HG03066 (cell line): Measurements from ENCODE around the gene ART1.
"Not testable (repeated sequence)": the region's sequence is repeated elsewhere in the genome, so short reads cannot be mapped to it uniquely, and the experiment has no call there.

ENCODE experiments used
- ATAC-seq: cut with Tn5 transposase; IDR thresholded peaks from one replicate; pipeline ENCODE4 v1.9.1; 2021; ENCODE audit warnings: low read depth; ENCODE audit not compliant: unreplicated experiment

ART1 gene, protein sequence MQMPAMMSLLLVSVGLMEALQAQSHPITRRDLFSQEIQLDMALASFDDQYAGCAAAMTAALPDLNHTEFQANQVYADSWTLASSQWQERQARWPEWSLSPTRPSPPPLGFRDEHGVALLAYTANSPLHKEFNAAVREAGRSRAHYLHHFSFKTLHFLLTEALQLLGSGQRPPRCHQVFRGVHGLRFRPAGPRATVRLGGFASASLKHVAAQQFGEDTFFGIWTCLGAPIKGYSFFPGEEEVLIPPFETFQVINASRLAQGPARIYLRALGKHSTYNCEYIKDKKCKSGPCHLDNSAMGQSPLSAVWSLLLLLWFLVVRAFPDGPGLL

DNA sequence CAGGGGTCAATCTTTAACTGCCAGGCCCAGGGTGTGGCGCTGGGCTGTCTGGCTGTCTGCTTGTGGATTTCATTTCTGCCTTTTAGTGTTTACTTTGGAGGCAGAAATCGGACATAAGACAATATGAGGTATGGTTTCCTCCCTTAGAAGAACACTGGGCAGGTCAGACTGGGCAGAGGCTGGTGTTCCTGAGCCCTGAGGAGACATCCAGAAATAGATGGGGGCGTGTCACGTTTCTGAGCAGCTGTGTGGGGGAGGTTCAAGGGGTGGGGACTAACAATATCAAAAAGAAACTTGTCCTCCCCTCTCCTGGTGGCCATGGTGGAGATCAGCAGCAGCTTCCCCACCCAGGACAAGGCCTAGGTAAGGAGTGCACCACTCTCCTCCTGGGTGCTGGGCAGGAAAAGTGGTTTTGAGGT, at the start of gene ART1:
ART1 (plus strand) TSS at position 312 of the 419 bp plus-strand sequence. CDS start 14,086 bp downstream, outside the sequence.
- ATAC-seq = no peak

DNA sequence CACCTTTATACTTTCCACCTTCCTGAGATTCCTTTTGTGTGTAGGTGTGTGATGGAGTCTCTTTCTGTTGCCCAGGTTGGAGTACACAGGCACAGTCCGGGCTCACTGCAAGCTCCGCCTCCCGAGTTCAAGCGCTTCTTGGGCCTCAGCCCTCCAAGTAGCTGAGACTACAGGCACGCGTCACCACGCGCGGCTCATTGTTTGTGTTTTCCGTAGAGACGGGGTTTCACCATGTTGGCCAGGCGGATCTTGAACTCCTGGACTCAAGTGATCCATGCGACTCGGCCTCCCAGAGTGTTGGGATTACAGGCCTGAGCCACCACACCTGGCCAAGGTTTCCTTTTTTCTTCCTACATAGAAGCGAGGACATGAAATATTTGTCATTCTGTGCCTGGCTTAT, 47.2 kb upstream of the ART1 start:
- ATAC-seq = not testable (repeated sequence)

DNA sequence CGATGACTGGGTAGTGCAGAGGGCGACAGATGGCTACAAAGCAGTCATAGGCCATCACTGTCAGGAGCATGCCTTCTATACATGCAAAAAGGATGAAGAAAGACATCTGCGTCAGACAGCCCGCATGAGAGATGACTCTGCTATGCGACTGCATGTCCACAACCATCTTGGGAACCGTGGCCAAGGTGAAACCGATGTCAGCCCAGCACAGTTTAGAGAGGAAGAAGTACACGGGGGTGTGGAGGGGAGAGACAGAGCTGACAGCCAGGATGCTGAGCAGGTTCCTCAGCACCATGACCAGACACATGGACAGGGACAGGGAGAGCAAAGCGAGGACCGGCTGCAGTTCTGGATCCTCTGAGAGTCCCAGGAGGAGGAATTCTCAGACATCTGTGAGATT, 44.7 kb upstream of the ART1 start:
- not testable (repeated sequence) for ATAC-seq

DNA sequence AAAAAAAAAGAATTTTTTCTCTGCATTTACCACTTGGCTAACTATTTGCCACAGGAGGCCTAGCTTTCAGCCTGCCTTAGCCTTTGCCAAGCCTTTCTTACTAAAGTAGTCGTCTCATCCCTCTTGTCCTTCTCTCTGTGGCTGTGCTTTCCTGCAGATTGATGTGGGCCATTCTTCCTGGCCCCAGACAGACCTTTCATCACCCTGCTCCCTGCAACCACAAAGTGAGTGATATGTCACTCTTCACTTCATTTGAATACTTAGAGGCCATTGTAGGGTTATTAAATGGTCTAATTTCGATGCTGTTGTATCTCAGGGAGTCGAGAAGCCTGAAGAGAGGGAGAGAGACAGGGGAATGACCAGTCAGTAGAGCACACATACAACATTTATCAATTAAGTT, 40.8 kb upstream of the ART1 start:
- no peak for ATAC-seq

DNA sequence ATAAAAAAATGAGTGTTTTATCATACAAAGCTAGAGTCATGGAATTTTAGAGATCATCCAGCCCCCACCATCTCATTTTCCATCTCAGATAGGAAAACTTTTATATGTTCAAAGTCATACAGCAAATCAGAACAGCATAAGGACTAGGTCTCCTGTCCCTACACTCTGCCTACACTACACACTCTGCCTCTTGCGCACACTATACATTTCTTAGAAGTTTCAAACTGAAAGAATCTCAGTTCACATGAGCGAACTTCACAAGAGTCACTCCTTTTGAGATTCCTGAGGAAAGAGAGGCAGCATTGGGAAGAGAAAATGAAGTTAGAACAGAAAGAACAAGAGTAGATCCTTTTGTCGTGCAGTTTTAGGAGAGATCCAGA, 39.7 kb upstream of the ART1 start:
- no peak for ATAC-seq

DNA sequence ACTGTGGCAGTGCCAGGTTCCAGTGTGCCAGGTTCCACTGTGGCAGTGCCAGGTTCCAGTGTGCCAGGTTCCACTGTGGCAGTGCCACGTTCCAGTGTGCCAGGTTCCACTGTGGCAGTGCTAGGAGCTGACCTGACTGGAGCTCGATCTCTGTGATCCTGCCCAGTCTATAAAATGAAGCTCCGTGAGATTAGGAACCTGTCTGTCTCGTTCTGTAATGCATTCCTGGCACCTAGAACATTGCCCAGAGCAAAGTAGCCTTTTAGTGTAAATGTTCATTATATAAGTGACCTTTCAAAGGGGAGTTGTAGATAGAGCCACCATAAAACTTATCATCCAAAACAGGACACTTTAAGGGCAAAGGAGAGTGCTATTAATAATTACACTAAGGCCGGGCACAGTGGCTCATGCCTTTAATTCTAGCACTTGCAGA, 39.1 kb upstream of the ART1 start:
- ATAC-seq = no peak

DNA sequence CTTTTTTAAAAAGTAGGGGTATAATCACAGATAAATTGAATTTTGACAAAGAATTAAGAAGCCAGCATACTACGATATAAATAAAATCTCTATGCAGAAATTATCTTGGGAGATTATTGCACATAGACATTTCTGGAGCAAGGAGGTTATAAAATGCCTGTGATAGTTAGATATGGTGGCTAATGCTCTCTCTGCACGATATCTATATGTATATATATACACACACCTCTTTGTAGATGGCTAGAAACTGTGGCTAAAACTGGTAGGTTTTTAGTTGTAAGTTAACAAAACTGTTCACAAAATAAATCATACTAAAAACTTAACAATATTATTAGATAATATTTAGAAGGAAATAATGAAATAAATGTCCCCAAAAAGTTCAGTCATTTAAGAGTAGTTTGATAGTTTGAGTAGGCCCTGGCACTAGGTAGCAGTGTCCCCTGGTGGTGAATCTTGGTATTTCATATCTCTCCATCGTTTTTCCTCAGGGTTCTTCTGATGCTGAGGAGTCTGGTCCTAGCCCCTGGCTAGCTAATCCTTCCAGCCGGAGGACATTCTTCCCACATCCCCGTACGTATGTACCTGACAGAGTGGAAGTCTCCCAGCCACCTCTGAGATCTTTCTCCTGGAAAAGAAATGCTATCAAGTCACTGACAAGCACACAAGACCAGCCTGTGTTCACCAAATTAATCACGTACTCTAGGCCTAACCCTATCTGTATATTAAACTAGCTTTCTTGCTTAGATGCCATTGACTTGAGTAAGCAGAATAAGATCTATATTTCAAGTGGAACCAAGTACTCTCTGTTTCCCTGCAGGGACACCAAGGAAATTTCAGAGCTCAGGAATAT, 35.3 kb upstream of the ART1 start:
- no peak for ATAC-seq

DNA sequence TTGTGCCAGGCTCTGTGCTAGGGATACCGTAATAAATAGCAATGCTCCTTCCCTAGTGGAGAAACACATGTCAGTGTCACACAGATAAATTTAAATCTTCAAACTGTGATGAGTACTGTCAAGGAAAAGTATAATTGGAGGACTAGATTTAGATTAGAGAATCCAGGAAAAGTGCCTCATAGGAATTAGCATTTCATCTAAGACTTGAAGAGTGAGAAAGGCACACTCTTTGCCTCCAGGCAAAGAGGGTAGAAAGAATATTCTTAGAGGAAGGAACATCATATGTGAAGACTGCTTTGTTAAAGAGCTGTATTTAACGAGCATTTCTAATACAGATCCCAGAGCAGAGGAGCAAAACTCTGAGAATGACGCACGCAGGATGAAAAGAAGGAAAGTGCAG, 34.1 kb upstream of the ART1 start:
- no peak for ATAC-seq

DNA sequence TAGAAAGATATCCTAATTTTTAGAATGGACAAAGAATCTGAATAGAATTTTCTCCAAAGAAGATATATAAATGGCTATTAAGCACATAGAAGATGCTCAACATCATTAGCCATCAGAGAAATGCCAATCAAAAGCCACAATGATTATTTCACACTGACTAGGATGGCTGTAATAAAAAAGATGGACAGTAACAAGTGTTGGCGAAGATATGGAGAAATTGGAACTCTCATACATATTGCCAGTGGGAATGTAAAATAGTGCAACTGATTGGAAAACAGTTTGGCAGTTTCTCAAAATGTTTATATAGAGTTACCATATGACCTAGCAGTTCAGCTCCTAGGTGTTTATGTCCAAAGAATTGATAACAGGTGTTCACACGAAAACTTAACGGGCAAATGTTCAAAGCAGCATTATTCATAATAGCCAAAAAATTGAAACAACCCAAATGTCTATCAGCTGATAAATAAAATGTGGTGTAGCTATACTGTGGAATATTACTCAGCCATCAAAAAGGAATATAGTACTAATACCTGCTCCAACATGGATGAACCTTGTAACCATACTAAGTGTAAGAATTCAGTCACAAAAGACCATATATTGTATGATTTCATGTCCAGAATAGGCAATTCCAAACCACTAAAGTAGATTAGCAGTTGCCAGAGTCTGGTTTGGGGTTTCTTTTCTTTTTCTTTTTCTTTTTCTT, 32.8 kb upstream of the ART1 start:
- no peak for ATAC-seq

DNA sequence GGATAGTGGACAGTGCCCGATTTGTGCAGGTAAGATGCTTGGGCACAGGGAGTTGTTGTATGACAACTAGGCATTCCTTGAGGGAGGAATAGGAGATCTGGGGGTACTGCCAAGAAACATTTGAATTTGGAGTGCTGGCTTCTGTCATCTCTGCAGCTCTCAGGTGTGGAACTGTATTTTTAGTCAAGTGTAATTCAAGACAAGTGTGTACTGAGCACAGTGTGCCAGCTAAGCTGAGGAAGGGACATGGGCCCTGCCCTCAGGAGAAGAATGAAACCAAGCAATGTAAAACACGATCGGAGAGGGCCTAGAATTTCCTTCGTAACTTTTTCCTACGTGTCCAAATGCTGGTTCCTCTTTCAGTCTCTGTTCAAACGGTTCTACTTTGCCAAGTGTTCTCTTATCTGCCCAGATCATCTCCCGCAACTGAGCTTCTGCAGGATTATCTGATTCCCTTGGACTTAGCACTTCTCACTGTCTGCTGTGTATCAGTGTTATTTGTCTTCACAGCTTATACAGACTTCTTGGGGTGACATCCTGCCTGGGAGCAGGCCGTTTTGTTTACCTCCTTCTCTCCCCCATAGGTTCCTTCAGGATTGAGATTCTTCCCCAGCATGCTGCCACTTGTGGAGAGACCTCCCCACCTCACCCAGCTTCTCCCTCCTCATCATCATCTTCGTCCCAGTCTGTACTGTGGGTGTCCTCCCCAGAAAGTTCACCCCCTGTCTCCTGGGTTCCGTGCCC, 30.8 kb upstream of the ART1 start:
- no peak for ATAC-seq

DNA sequence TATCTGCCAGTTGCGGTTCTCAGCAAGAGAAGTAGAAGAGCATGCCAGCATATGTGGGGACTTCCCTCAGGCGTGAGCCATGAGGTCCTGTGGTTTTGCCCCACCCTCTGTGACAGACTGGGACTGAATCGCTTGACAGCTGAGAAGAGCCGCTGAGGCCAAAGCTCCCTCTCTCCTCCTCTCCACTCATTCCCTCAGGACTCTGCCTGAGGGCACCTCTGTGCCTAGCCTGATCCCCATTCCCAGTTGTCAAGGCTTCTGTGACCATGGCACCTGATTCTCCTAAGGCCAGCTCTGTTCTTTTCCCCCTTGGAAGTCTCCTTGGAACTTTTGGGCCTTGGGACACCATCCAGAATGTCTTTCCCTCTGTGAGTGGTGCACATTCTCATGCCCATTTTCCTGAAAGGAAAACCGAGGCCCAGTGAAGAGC, 30.2 kb upstream of the ART1 start:
- no peak for ATAC-seq

DNA sequence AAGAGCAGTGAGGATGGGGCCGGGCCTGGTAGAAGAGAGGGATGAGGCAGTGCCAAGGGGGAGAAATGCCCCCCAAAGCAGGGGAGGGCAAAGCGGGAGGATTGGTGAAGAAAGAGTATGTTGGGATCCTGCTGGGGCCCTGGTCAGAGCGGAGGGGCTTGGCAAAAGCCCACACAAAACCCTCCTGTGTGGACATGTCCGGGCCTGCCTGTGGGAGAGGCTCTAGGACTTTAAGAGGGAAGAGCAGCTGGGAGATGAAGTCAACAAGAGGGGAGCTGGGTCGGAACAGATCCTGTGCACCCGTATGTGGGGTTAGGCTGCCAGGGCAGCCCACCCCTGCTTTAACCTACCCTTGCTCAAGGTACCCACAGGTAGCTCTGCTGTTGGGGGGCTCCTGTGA, 28.9 kb upstream of the ART1 start:
- no peak for ATAC-seq

DNA sequence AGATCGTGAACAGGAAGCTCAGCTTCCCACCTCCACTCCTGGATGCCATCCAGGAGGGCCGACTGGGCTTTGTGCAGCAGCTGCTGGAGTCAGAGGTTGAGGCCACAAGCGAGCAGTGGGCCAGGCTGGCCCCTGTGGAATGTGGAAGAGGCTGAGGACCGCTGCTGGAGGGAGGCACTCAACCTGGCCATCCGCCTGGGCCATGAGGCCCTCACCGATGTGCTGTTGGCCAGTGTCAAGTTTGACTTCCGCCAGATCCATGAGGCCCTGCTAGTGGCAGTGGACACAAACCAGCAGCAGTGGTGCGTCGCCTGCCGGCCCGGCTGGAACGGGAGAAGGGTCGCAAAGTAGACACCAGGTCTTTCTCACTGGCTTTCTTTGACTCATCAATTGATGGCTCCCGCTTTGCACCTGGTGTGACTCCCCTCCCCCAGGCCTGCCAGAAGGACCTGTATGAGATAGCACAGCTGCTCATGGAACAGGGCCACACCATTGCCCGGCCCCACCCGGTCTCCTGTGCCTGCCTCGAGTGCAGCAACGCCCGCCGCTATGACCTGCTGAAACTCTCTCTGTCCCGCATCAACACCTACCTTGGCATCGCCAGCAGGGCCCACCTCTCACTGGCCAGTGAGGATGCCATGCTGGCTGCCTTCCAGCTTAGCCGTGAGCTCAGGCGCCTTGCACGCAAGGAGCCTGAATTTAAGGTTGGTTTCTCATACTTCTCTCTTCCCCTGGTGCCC, 28.0 kb upstream of the ART1 start:
- ATAC-seq = no peak

DNA sequence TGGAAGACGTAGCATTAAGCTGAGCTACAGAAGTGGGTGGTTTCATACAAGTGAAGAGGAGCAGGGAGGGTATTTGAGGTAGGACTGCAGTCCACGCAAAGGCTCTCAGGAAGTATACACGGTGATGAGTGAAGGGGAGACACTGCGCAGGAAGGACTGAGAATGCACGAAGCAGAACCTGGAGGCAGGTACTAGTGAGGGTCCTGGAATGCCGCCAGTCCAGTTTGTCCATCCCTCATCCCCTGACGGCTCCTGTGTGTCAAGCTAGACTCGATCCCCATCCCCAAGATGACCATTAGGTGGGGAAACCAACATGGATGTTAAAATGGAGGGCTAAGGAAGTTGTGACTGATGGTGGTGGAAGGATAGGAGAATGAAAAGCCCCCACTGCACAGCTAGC, 26.9 kb upstream of the ART1 start:
- ATAC-seq = no peak

DNA sequence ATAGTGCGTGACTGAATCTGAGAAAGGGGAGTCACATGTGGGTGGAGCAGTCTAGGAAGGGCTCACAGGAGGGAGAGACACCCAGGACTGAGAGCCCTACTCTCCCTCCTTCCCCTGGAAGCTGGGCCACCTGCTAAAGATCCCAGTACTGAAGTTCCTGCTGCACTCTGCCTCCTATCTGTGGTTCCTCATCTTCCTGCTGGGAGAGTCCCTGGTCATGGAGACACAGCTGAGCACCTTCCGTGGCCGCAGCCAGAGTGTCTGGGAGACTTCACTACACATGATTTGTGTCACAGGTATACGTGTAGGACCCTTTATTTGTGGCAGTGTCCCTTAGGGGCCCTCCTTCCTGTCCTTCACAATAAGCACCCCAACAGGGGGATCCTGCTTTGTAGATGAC, 22.4 kb upstream of the ART1 start:
- ATAC-seq = no peak

DNA sequence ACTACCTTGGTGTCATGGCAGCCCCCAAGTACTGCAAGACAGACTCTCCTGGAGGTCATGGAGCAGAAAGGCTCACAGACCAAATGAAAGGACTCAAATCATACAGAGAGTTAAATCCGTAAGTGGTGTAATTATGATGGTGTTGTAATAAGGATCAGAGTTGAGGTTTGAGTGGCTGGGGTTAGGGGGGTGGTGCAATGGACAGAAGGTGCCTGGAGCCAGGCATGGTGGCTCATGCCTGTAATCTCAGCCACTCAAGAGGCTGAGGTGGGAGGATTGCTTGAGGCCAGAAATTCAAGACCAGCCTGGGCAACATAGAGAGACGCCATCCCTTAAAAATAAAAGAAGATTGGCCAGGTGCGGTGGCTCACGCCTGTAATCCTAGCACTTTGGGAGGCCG, 21.8 kb upstream of the ART1 start:
- no peak for ATAC-seq

DNA sequence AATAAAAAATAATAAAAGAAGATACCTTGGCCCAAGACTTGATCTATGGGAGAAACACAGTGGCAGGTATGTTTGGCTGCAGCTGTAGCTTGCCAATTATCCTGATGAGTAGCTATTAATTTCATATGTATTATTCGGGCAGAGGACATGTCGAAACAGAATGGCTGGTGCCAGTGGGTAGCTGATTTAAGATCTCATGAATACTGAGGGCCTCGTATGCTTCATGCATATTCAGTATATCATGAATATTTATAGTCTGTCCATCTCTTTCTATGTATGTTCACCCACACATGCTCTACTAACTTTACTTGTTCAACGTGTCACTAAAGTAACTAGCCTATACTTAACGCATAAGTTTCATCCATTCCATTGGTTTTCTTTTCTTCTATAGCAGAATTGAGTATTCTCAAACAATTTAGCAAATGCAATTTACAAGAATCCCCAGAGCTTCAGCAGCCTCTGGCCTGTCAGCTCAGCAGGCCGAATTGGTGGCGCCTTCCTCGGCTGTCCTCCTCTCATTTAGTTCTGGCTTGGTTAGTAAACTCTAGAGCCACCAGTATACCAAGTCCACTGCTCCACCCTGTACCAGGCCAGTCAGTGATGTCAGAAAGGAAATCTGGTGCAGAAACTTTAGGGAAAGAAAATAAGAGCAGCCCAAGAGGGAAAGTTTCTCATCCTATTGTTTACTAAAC, 21.0 kb upstream of the ART1 start:
- no peak for ATAC-seq

DNA sequence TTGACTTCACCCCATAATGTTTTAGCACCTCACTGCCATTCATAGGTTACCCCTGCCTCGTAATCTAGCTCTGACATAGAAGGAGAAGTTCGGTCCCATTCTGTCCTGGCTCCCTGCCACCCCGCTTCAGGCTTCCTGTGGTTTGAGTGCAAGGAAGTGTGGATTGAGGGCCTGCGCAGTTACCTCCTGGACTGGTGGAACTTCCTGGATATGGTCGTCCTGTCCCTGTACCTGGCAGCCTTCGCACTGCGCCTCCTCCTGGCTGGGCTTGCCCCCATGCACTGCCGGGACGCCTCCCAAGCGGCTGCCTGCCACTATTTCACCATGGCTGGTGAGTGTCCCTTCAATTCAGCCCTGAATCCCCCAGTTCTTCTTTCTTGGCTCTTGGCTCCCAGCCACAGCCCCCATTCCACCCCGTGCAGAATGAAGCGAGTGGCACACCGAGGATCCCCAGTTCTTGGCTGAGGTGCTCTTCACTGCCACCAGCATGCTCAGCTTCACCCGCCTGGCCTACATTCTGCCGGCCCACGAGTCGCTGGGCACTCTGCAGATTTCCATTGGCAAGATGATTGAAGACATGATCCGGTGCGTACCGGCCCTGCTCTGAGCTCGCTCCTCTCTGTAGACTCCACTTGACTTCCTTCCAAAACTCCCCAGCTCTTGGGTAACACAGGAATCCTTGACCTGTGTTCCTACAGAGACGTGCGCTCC, 18.5 kb upstream of the ART1 start:
- no peak for ATAC-seq

DNA sequence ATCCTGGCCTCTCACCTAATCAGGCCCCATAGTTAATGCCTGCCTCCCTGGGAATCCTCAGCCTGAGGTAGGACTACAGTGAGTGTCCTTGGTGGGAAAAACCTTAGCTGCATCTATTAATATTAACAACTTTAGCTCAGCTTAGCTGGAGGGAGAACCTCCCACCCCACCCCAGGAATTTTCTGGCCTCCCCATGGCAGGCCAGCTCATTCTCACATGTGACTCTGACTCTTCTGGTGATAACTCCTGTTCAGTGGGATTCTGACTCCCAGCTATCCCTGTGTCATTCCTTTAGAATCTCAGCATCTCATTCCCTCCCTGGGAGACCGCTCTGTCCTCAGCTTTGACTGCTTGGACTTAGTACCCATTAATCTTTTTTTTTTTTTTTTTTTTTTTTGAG, 17.6 kb upstream of the ART1 start:
- ATAC-seq = no peak
